Endodermal cell (in vitro differentiated cells): ENCODE measurements around the gene DEFB125. TPM values are rescaled to one million over a fixed set of nuclear protein-coding genes. Genes with fewer than 3 reads are reported as not detected.

Experiments
- DNase-seq: peaks from one replicate; pipeline ENCODE4 v3.0.0-alpha.2; 2017
- H3K27ac ChIP-seq: 2 replicates; pipeline ENCODE4 v1.5.1; 2013; ENCODE audit warnings: mild to moderate bottlenecking, low read depth, low read length, moderate library complexity
- H3K27me3 ChIP-seq: 2 replicates; pipeline ENCODE4 v1.6.1; 2013; ENCODE audit warnings: mild to moderate bottlenecking, low read length, moderate library complexity; ENCODE audit not compliant: insufficient read depth, control insufficient read depth, poor library complexity, severe bottlenecking
- H3K36me3 ChIP-seq: 2 replicates; pipeline ENCODE4 v1.7.0; 2013; ENCODE audit warnings: mild to moderate bottlenecking, low read length, moderate library complexity; ENCODE audit not compliant: control insufficient read depth, insufficient read depth
- H3K4me1 ChIP-seq: one replicate; pipeline ENCODE4 v1.7.0; 2013; ENCODE audit warnings: low read length; ENCODE audit not compliant: control insufficient read depth, insufficient read depth
- H3K4me3 ChIP-seq: 2 replicates; pipeline ENCODE4 v1.5.1; 2013; ENCODE audit warnings: mild to moderate bottlenecking, low read length, moderate library complexity
- H3K9ac ChIP-seq: 2 replicates; pipeline ENCODE4 v1.6.1; 2013; ENCODE audit warnings: mild to moderate bottlenecking, low read length, moderate library complexity; ENCODE audit not compliant: poor library complexity, severe bottlenecking; ENCODE audit errors: extremely low read depth
- H3K9me3 ChIP-seq: 2 replicates; pipeline ENCODE4 v1.6.1; 2013; ENCODE audit warnings: mild to moderate bottlenecking, low read length, moderate library complexity; ENCODE audit not compliant: control insufficient read depth
- H3K27ac Mint-ChIP-seq: 2 replicates; pipeline ENCODE4 v1.8.0; 2020; ENCODE audit warnings: mixed read lengths
- H3K27me3 Mint-ChIP-seq: 2 replicates; pipeline ENCODE4 v1.8.0; 2021; ENCODE audit warnings: mild to moderate bottlenecking, mixed read lengths; ENCODE audit not compliant: insufficient read depth
- H3K36me3 Mint-ChIP-seq: 2 replicates; pipeline ENCODE4 v1.8.0; 2020; ENCODE audit warnings: low read depth, mixed read lengths
- H3K4me1 Mint-ChIP-seq: 2 replicates; pipeline ENCODE4 v1.8.0; 2020; ENCODE audit warnings: mixed read lengths
- H3K4me3 Mint-ChIP-seq: 2 replicates; pipeline ENCODE4 v1.8.0; 2020; ENCODE audit warnings: mild to moderate bottlenecking, moderate library complexity, mixed read lengths
- H3K9me3 Mint-ChIP-seq: 2 replicates; pipeline ENCODE4 v1.8.0; 2020; ENCODE audit warnings: mild to moderate bottlenecking, mixed read lengths
- CTCF ChIP-seq: fragments of 200-600 bp; sonication (generic); conservative IDR thresholded peaks from 2 replicates; pipeline ENCODE4 v1.5.0; 2021; ENCODE audit warnings: antibody characterized with exemption, mild to moderate bottlenecking
- WGBS, 2 experiments: methylation state at CpG; one replicate each; pipeline versions ENCODE4 v1.1.5 to v1.1.7; 2013; ENCODE audit warnings: missing lambda C conversion rate in 2 of 2, mixed read lengths in 1 of 2; ENCODE audit not compliant: insufficient coverage in 1 of 2, insufficient read length in 1 of 2; 5-methylcytosine and 5-hydroxymethylcytosine counted together
- long read RNA-seq, 4 experiments: library from polyadenylated mRNA in 2 of 4; library from RNA in 1 of 4; library from capped mRNA in 1 of 4; stranded (forward) in 3 of 4; unstranded in 1 of 4; transcript quantifications; one replicate each; pipeline ENCODE4 v2.0.0, GENCODE V29; 2020 to 2021; ENCODE audit warnings: inconsistent platforms in 1 of 4
- polyA plus RNA-seq, 2 experiments: library from polyadenylated mRNA; stranded (reverse); fragments of 50-300 nt; gene quantifications; one replicate each; pipeline ENCODE4 v1.2.3, GENCODE V29; 2013
- total RNA-seq, 2 donors: library from RNA; stranded (reverse); fragmentation: NEBNext Ultra II Directional in 1 of 2; extraction: Animal tissue kit (Norgen Biotek cat#: 25700) in 1 of 2; gene quantifications; 2 replicates in 1 of 2; 3 replicates in 1 of 2; pipeline ENCODE4 v1.2.1, GENCODE V29; 2021

Gene DEFB125
- total RNA-seq, result not detected
- not detected for polyA plus RNA-seq (2013, experiment 1 of 2)
- polyA plus RNA-seq (2013, experiment 2 of 2), result not detected
- long read RNA-seq, experiment 1, result 0 reads
- long read RNA-seq, experiment 2, result 0 reads
- long read RNA-seq, experiment 3, result 0 reads
- long read RNA-seq, experiment 4, result 0 reads

GRCh38 chr20:87401-87800 lies at the start of gene DEFB125:
DEFB125 (plus strand) TSS chr20:87672; CDS start chr20:87710, 38 bp downstream.
- Mint-ChIP-seq H3K27ac (no peak within 1 kb of the TSS), H3K27me3 (peaks cover 9% of the 10 kb centered on the region), H3K4me1 (no peaks in the 10 kb centered on the region), H3K4me3 (no peak within 1 kb of the TSS), H3K36me3 (no peaks in the 10 kb centered on the region), H3K9me3 (peaks cover 9% of the 10 kb centered on the region)
- Histone ChIP-seq H3K27me3 (no peaks in the 10 kb centered on the region), H3K9me3 (peaks cover 12% of the 10 kb centered on the region), H3K36me3 (no peaks in the 10 kb centered on the region), H3K9ac (no peak within 1 kb of the TSS), H3K4me3 (no peak within 1 kb of the TSS), H3K4me1 (no peaks in the 10 kb centered on the region), H3K27ac (no peak within 1 kb of the TSS)
- WGBS, 2 experiments, result 76 to 84% methylated on average over 2 to 3 of the region's 3 CpGs
- DNase-seq, result no peak
- TF ChIP-seq CTCF, result no peak

GRCh38 chr20:60035-60918 lies 27.2 kb upstream of the DEFB125 start:
- Mint-ChIP-seq H3K36me3 (no peaks in the 10 kb centered on the region), H3K9me3 (no peaks in the 10 kb centered on the region), H3K27me3 (no peaks in the 10 kb centered on the region), H3K4me1 (no peaks in the 10 kb centered on the region), H3K4me3 (no peak overlapping the region), H3K27ac (no peak overlapping the region)
- WGBS, 2 experiments, result 71 to 77% methylated on average over 5 to 6 of the region's 6 CpGs
- H3K9ac ChIP-seq, result no peak overlapping the region
- no peaks in the 10 kb centered on the region for H3K36me3 ChIP-seq
- no peak for TF ChIP-seq CTCF
- H3K9me3 ChIP-seq, result peaks cover 47% of the 10 kb centered on the region
- DNase-seq, result no peak
- H3K4me3 ChIP-seq, result no peak overlapping the region
- no peaks in the 10 kb centered on the region for H3K4me1 ChIP-seq
- H3K27me3 ChIP-seq, result no peaks in the 10 kb centered on the region
- H3K27ac ChIP-seq, result no peak overlapping the region

- Histone ChIP-seq H3K4me1 (no peaks in the 10 kb centered on the region), H3K36me3 (no peaks in the 10 kb centered on the region), H3K27ac (no peak overlapping the region), H3K9ac (no peak overlapping the region), H3K4me3 (no peak overlapping the region), H3K27me3 (no peaks in the 10 kb centered on the region), H3K9me3 (peaks cover 56% of the 10 kb centered on the region)
- Mint-ChIP-seq H3K9me3 (no peaks in the 10 kb centered on the region), H3K4me3 (no peak overlapping the region), H3K27ac (no peak overlapping the region), H3K4me1 (no peaks in the 10 kb centered on the region), H3K36me3 (no peaks in the 10 kb centered on the region), H3K27me3 (no peaks in the 10 kb centered on the region)
- DNase-seq, result no peak
- WGBS, 2 experiments, result 89 to 92% methylated on average over 1 of the region's 1 CpG
- no peak for TF ChIP-seq CTCF
Observed at GRCh38 chr20:61230-61629, 26.2 kb upstream of the DEFB125 start.
